NCI-H1105 (cell line): ENCODE results near the gene GPR107.
A peak's percentile ranks its signal among the peaks of the same experiment; 100 is the strongest.

ENCODE experiments used
- DNase-seq: peaks from one replicate; lab custom pipeline; 2025; lab: John Stamatoyannopoulos, UW

The GPR107 gene

GRCh38 chr9:130110166-130110565, 56.5 kb downstream of the GPR107 start:
- DNase-seq = no peak

- DNase-seq = no peak
These were observed 56.9 kb downstream of the GPR107 start for GRCh38 chr9:130110596-130111021.

DNA sequence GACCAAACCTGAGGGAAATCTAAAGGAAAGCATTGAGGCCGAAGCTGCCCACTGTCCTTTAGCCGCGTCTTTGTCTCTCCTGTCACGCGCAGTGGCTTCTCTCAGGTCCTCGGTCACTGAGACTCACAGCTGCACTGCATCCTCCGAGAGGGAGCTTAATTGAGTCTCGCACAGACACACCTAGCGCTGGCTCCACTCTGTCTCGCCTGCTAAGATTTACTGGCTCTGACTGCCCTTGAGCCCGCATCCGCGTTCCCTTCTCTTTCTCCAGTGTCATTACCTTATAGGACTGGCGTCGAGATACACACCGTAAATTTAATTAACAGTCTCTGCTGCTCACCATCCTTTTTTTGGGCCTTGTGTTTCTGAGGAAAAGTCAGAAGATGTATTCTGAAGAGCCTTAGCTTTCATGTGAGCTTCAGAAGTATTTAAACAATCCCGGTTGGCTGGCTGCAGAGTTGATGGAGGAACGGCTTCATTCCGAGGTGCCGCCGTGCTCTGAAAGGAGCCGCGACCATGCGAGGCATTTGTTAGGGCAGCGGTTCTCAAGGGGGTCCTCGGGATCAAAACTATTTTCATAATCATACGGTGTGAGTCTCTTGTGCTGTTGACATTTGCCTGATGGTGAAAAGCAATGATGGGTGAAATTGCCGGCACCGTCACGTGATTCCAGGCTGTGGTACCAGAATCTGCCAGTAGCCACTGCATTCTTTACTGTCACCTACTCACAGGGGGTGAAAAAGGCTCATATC, 58.3 kb downstream of the GPR107 start:
- no peak for DNase-seq

- DNase-seq = no peak
These were observed 58.9 kb downstream of the GPR107 start for GRCh38 chr9:130112538-130113151.

DNA sequence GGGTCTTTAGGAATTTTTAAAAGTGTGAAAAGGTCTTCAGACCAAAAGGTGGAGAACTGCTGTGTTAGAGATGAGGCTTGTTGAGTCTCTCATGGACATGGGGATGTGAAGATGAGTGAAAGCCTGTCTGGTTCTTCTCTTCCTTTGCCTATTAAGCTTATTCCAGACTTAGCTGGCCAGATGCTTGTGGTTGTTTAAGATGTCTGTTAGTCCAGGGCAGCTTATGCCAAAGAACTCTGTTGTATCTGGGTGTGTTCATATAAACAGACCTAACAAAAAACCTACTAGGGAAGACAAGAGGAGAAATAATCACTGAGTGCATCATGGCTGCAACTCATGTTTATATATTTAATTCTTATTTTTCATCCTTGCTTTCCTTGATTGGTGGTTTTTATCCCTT, 61.0 kb downstream of the GPR107 start:
- DNase-seq = no peak

DNA sequence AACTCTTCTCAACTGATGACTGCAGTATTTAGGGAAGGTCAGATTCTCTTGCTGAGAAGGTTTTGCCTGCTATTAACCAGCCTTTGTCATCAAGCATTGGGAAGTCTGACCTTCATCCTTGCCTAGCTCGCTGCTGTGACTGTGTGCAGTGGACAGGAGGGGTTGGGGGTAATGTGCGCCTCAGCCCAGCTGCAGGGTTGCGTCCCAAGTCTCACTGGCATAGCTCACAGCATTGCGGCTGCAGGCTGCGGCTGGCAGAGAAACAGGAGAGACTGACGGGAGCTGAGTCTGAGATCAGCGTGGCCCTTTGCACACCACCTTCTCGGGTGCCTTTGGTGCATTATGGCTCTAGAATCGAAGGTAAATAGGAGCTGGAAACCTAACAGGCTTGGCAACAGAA, 62.6 kb downstream of the GPR107 start:
- no peak for DNase-seq

- DNase-seq = no peak
These were observed 63.7 kb downstream of the GPR107 start for GRCh38 chr9:130117376-130117775.

DNA sequence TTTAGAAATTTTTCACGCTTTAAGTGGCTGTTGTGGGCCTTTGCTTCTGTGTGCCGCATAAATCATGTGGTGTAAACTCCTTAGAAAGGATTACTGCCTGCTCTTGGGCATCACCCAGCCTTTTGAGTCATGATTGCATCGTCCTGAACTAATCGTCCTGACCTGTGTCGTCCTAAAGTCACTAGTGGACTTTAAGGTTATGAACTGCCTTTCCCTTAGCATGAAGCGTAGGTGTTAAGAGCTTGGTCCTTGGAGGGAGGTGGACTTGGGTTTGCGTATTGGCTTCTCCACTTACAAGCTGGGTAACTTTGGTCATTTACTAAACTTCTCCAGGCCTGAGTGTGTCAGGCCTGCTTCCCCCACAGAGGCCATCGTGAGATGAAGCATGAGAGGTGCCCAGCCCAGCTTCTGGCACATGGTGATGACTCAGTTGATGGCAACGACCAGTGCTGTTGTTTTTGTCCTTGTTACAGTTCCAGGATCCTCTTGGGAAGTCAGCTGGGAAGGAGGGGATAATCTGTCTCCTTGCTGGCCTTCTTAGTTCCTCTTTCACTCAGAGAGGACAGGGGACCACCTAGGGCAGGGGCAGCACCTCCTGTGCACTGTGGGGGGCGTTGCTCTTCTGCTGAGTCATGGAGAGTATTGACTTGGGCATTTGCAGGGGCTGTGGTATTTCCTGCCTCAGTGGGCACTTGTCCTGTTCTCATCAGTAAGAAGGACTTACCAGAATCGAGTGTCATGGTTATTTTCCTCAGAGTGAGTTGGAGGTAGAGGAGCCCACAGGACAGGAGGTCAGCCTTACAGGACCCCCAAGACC, 64.3 kb downstream of the GPR107 start:
- no peak for DNase-seq

DNA sequence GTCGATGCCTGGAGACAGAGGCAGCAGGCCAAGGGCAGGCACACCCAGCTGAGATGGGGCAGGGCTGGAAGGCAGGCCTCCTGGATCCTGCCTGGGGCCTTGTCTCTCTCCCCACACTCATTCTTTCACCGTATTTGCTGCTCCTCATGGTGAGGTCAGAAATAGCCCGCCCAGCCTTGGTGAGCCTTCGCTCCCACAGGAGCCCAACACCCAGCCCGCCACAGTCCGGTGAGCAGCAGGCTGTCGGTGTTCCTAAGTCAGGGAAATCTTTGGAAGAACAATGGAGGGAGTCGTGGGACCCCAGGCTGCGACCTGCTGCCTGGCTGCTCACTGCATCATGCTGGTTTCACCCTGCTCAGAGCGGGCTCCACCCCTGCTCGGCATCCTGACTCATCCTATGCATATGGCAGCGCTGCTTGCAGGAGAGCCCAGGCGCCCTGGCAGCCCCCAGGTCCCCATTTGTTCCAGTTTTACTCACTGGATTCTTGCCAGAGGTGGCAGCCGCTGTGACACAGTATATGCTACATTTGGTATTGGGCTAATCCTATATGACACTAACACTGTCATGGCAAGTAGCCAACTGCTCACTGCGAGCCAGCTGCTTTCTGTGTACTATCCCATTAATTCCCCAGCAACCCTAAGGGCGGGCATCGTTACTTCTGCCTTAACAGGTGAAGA, 65.3 kb downstream of the GPR107 start:
- peak; percentile 96 for DNase-seq

DNA sequence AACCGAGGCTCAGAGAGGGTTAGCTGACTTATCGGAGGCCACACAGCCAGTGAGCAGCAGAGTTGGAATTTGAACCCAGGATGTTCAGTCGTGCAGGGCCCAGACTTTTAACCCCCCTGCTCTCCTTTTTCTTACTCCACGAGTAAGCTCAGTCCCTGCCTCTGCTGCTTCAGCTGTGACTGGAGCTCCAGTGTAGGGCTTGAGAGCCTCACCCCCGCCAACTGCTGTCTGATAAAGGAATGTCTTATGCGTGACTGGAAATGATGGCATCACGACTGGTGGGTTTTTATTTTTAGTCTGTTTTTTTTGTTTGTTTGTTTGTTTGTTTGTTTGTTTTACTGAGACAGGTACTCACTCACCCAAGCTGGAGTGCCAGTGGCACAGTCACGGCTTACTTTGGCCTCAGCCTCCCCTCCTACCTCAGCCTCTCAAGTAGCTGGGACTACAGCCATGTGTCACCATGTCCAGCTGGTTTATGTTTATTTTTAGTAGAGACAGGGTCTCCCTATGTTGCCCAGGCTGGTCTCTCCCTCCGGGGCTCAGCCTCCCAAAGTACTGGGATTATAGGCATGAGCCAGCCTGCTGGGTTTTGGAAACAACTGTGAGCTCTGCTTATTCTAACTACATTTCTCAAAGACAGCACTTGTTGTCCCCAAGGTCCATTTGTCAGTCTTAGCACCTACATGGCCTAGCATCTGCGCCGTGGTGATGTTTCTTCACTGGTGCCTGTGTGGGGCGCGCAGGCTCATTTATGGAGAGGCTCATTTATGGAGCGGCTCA, 66.0 kb downstream of the GPR107 start:
- no peak for DNase-seq

- no peak for DNase-seq
These were observed 66.5 kb downstream of the GPR107 start for GRCh38 chr9:130120299-130120587.

DNA sequence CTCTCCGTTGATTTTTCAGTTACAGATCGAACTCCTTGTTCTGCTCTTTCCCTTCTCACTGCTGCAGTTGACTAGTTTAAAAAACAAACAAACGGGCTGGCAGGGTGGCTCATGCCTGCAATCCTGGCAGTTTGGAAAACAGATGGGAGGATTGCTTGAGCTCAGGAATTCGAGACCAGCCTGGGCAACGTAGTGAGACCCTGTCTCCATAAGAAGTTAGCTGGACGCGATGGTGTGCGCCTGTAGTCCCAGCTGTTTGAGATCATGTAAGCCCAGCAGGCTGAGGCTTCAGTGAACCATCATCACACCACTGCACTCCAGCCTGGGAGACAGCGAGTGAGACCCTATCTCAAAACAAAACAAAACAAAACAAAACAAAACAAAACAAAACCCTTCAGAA, 67.1 kb downstream of the GPR107 start:
- no peak for DNase-seq

- no peak for DNase-seq
These were observed 68.8 kb downstream of the GPR107 start for GRCh38 chr9:130122456-130122855.

- no peak for DNase-seq
These were observed 70.6 kb downstream of the GPR107 start for GRCh38 chr9:130124085-130124860.

- no peak for DNase-seq
These were observed 73.2 kb downstream of the GPR107 start for GRCh38 chr9:130126721-130127433.

GRCh38 chr9:130128251-130128650, 74.5 kb downstream of the GPR107 start:
- no peak for DNase-seq

GRCh38 chr9:130128733-130129431, 75.2 kb downstream of the GPR107 start:
- no peak for DNase-seq

DNA sequence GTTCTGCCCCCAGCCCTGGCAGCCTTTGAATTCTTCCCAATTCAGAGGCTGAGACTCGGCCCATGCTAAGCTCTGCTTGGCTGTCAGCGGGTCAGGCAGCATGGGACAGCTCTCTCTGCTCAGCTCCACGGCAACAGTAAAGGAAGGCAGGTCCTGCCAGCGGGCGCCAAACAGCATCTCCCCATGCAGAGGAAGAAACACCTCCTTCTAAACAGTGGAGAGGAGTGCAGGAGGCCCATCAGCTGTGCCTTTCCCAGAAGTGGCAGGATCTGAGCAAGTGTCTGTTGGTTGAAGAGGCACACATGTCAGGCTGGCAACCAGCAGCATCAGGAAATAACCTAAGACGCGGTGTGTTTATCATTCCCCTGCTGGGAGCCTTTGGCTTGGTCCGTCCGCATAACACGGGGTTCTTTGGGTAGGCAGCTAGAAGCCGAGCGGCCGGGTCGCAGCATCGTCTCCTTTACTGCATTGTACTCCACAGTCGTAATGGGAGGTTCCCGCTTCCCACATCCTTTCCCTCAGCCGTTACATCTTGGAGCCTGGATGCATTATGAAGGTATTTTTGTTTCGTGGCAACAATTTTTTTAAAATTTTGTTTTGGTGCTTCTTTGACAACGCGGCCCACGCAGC, 75.8 kb downstream of the GPR107 start:
- no peak for DNase-seq

DNA sequence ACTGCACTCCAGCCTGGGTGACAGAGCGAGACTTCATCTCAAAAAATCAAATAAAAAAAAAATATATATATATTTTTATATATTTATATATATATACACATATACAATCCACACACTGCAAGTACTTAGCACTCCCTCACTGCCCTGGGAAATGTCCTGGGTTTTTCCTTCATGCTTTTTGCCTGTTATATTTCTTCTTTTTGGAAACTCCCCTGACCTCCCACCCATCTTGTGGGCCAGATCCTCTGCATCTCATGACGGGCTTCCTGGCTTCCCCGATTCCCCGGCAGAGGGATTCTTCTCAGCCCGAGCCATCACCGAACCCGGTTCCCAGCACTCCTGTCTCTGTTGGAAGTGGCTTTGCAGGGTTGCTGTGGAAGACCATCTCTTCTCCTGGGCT, 79.0 kb downstream of the GPR107 start:
- no peak for DNase-seq
